Lung (tissue), 12 donors: ENCODE results near the gene GLP2R. TPM values are rescaled to one million over a fixed set of nuclear protein-coding genes. Genes with fewer than 3 reads are reported as not detected.

Experiments
- ATAC-seq: fragments of 200-7000 bp; cut with Tn5 transposase; one replicate; pipeline ENCODE4 v1.9.1; 2020; ENCODE audit warnings: moderate number of reproducible peaks; ENCODE audit not compliant: insufficient read depth, low FRiP score
- DNase-seq, 3 donors: peaks; one replicate each; pipeline ENCODE4 v3.0.0-alpha.2; 2013 to 2017
- H3K27ac ChIP-seq, 2 donors: one replicate each; pipeline ENCODE4 v1.5.1; 2013; ENCODE audit warnings: mild to moderate bottlenecking in 2 of 2, moderate library complexity in 2 of 2, control low read depth in 1 of 2, inconsistent platforms in 1 of 2, low read depth in 1 of 2, low read length in 1 of 2
- H3K27me3 ChIP-seq, 3 donors: one replicate each; pipeline ENCODE4 v1.5.1; 2013; ENCODE audit warnings: low read length in 2 of 3; ENCODE audit not compliant: control insufficient read depth in 3 of 3, insufficient read depth in 3 of 3
- H3K36me3 ChIP-seq, 4 donors: one replicate each; pipeline ENCODE4 v1.5.1; 2013; ENCODE audit warnings: low read length in 4 of 4, mild to moderate bottlenecking in 1 of 4, moderate library complexity in 1 of 4; ENCODE audit not compliant: control insufficient read depth in 4 of 4, insufficient read depth in 4 of 4
- H3K4me1 ChIP-seq, 5 donors: one replicate each; pipeline ENCODE4 v1.5.1; 2013; ENCODE audit warnings: low read length in 5 of 5, mild to moderate bottlenecking in 2 of 5, moderate library complexity in 1 of 5; ENCODE audit not compliant: control insufficient read depth in 5 of 5, insufficient read depth in 5 of 5
- H3K4me3 ChIP-seq: one replicate; pipeline ENCODE4 v1.5.1; 2013; ENCODE audit warnings: mild to moderate bottlenecking, control low read depth, moderate library complexity
- H3K9ac ChIP-seq, 2 donors: one replicate each; pipeline ENCODE4 v1.5.1; 2013; ENCODE audit warnings: low read length in 2 of 2, control low read depth in 1 of 2; ENCODE audit not compliant: insufficient read depth in 1 of 2
- H3K9me3 ChIP-seq, 4 donors: one replicate each; pipeline ENCODE4 v1.5.1; 2013; ENCODE audit warnings: low read length in 3 of 4, mild to moderate bottlenecking in 1 of 4, moderate library complexity in 1 of 4; ENCODE audit not compliant: control insufficient read depth in 4 of 4, insufficient read depth in 3 of 4
- CTCF ChIP-seq: IDR thresholded peaks from 2 replicates; pipeline ENCODE4 v1.5.1; 2012; ENCODE audit warnings: mild to moderate bottlenecking; ENCODE audit errors: control extremely low read depth, extremely low read depth
- WGBS, 2 donors: extraction: QIAGEN DNeasy Blood & Tissue Kit; methylation state at CpG; one replicate each; pipeline ENCODE4 v1.1.7; 2013; 5-methylcytosine and 5-hydroxymethylcytosine counted together
- polyA plus RNA-seq, 2 donors: library from polyadenylated mRNA; stranded (reverse); fragments of 200-250 nt; gene quantifications; one replicate each; pipeline ENCODE4 v1.2.1, GENCODE V29; 2013
- total RNA-seq, 2 donors: library from RNA; depleted of rRNA in 1 of 2; stranded (reverse); fragments of >200 nt in 1 of 2; gene quantifications; one replicate each; pipeline ENCODE4 v1.2.1, GENCODE V29; 2014 to 2021
- donor health status: control.
- donor health status: control.
- donor health status: Bipolar disorder and iron deficiency.
- donor health status: healthy.
- donor health status: DM: yes; HTN: yes; CAD: no.

GLP2R gene
- total and polyA plus RNA-seq, 4 donors, result 0.11 to 1.6 (median 0.54) TPM

- peaks cover 0 to 47% (median 0%) of the 10 kb centered on the region in 5 donors for H3K4me1 ChIP-seq
- H3K36me3 ChIP-seq, result no peaks in the 10 kb centered on the region
- H3K9ac ChIP-seq, result no peak overlapping the region
- TF ChIP-seq CTCF, result no peak
- DNase-seq (peak; percentile 60 to 88 (median 84)), ATAC-seq (no peak)
- no peak overlapping the region for H3K4me3 ChIP-seq
- H3K27me3 ChIP-seq, result peaks cover 0 to 2% (median 0%) of the 10 kb centered on the region in 3 donors
- peaks cover 0 to 4% (median 0%) of the 10 kb centered on the region in 4 donors for H3K9me3 ChIP-seq
- H3K27ac ChIP-seq, result no peak overlapping the region
- 65 to 67% methylated on average over 13 of the region's 13 CpGs for WGBS, 2 donors
These were observed 2.9 kb downstream of the GLP2R start for GRCh38 chr17:9828296-9829295.

GRCh38 chr17:9829343-9829742, 3.6 kb downstream of the GLP2R start:
- no peak overlapping the region for H3K4me3 ChIP-seq
- peaks cover 0 to under 1% (median 0%) of the 10 kb centered on the region in 3 donors for H3K27me3 ChIP-seq
- H3K9me3 ChIP-seq, result peaks cover 0 to 4% (median 0%) of the 10 kb centered on the region in 4 donors
- H3K27ac ChIP-seq, result no peak overlapping the region
- WGBS, 2 donors, result 86 to 92% methylated on average over 2 of the region's 2 CpGs
- DNase-seq (no peak), ATAC-seq (no peak)
- TF ChIP-seq CTCF, result no peak
- peaks cover 0 to 47% (median 0%) of the 10 kb centered on the region in 5 donors for H3K4me1 ChIP-seq
- no peaks in the 10 kb centered on the region for H3K36me3 ChIP-seq
- no peak overlapping the region for H3K9ac ChIP-seq

DNA sequence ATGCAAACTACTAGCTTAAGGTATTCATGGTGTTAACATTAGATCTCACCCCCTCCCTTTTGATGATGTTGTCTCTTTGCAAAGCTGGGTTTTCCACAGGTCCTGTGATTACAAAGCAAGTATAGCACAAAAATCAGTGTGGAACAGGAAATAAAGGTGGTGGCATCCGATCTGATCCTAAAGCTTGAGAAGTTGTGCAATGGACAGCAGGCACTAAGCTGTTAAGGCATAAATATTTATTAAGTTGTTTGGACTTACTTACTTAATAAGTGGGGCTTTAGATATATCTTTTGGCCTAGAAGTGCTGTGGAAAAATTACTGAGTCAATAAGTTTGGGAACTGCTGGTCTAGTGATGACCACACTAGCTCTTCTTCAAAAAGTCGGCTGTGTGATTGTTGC, 5.0 kb downstream of the GLP2R start:
- DNase-seq (peak in 2 of 3 donors; percentile 39 to 60), ATAC-seq (no peak)
- Histone ChIP-seq H3K4me1 (peaks cover 0 to 41% (median 0%) of the 10 kb centered on the region in 5 donors), H3K9ac (no peak overlapping the region), H3K4me3 (no peak overlapping the region), H3K36me3 (no peaks in the 10 kb centered on the region), H3K27ac (no peak overlapping the region), H3K27me3 (no peaks in the 10 kb centered on the region), H3K9me3 (peaks cover 0 to 3% (median 0%) of the 10 kb centered on the region in 4 donors)
- WGBS, 2 donors, result 75 to 89% methylated on average over 2 of the region's 2 CpGs
- no peak for TF ChIP-seq CTCF
